HCT116 (cell line): ENCODE results near the gene GCNT2. TPM values are rescaled to one million over a fixed set of nuclear protein-coding genes. Genes with fewer than 3 reads are reported as not detected.

Experiments used
- ATAC-seq: fragments of 200-7000 bp; cut with Tn5 transposase; 2 replicates; pipeline ENCODE4 v1.9.1; 2020; ENCODE audit warnings: mild to moderate bottlenecking, moderate library complexity
- BruUV-seq: library from RNA; stranded (reverse); fragments of 400-500 nt; replicated peaks from 2 replicates; lab custom pipeline; 2021; lab: Mats Ljungman, UMichigan
- CTCF ChIA-PET: fragments of 300-600 bp; sonication (Branson Sonifier 250); formaldehyde crosslinking; loops from one replicate; lab custom pipeline; 2021; ENCODE audit warnings: antibody characterized with exemption; lab: Charles Lee
- POLR2A ChIA-PET: fragments of 300-600, 350-600 bp; sonication (Branson Sonifier 250); formaldehyde crosslinking; loops from one replicate; lab custom pipeline; 2021; ENCODE audit warnings: antibody characterized with exemption; lab: Charles Lee
- RAD21 ChIA-PET, 2 experiments: fragments of 300-600 bp; sonication (Branson Sonifier 250); formaldehyde crosslinking; loops; one replicate each; lab custom pipeline; 2023; ENCODE audit warnings: low total read pairs in 2 of 2; ENCODE audit not compliant: uncharacterized antibody in 2 of 2, unreplicated experiment in 2 of 2, low non-redundant PET in 1 of 2; lab: Charles Lee
- DNase-seq: peaks from one replicate; pipeline ENCODE4 v3.0.0-alpha.2; 2010; ENCODE audit warnings: low read depth, low spot score
- H2AFZ ChIP-seq: fragments of 200-600 bp; shearing (Covaris generic), sonication (generic); 2 replicates; pipeline ENCODE4 v1.6.1; 2017; ENCODE audit warnings: low read depth, mixed run types, mixed read lengths, antibody characterized with exemption, low read length; ENCODE audit not compliant: poor library complexity, severe bottlenecking
- H3K27ac ChIP-seq: 2 replicates; pipeline ENCODE4 v1.5.1; 2012; ENCODE audit warnings: low read depth, low read length
- H3K27me3 ChIP-seq: fragments of 200-600 bp; sonication (generic); 2 replicates; pipeline ENCODE4 v1.6.1; 2016; ENCODE audit warnings: mixed run types, low read length, mixed read lengths; ENCODE audit not compliant: insufficient read depth
- H3K36me3 ChIP-seq, 2 experiments: fragments of 200-500 bp in 1 of 2; fragments of 200-600 bp in 1 of 2; sonication (Bioruptor generic) in 1 of 2; sonication (generic) in 1 of 2; 2 replicates each; pipeline versions ENCODE4 v1.5.1 to v1.6.1; 2014 to 2016; ENCODE audit warnings: low read length in 2 of 2, inconsistent platforms in 1 of 2, mixed read lengths in 1 of 2, mixed run types in 1 of 2; ENCODE audit not compliant: insufficient read depth in 2 of 2, control insufficient read depth in 1 of 2
- H3K4me1 ChIP-seq, 2 experiments: fragments of 200-600 bp in 1 of 2; sonication (generic) in 1 of 2; 2 replicates each; pipeline versions ENCODE4 v1.5.1 to v1.6.1; 2012 to 2017; ENCODE audit warnings: low read length in 2 of 2, inconsistent platforms in 1 of 2, mild to moderate bottlenecking in 1 of 2, mixed read lengths in 1 of 2, mixed run types in 1 of 2, moderate library complexity in 1 of 2; ENCODE audit not compliant: insufficient read depth in 2 of 2, control insufficient read depth in 1 of 2
- H3K4me2 ChIP-seq: fragments of 200-600 bp; sonication (generic); 2 replicates; pipeline ENCODE4 v1.6.1; 2017; ENCODE audit warnings: mixed run types, low read length, mixed read lengths
- H3K4me3 ChIP-seq, 2 experiments: fragments of 200-600 bp in 1 of 2; sonication (generic) in 1 of 2; replicated peaks in 1 of 2; 2 replicates each; pipeline ENCODE4 v1.5.1; 2011 to 2016; ENCODE audit warnings: low read length in 2 of 2, control low read depth in 1 of 2, low read depth in 1 of 2, mild to moderate bottlenecking in 1 of 2, mixed read lengths in 1 of 2, mixed run types in 1 of 2
- H3K79me2 ChIP-seq: fragments of 200-600 bp; sonication (generic); 2 replicates; pipeline ENCODE4 v1.6.1; 2017; ENCODE audit warnings: mild to moderate bottlenecking, mixed run types, low read length, moderate library complexity, mixed read lengths; ENCODE audit not compliant: insufficient read depth
- H3K9ac ChIP-seq: fragments of 200-600 bp; sonication (generic); 2 replicates; pipeline ENCODE4 v1.6.1; 2016; ENCODE audit warnings: low read length, mixed read lengths
- H3K9me2 ChIP-seq: fragments of 200-600 bp; sonication (generic), shearing (Covaris generic); 2 replicates; pipeline ENCODE4 v1.6.1; 2017; ENCODE audit warnings: mixed run types, mild to moderate bottlenecking, moderate library complexity; ENCODE audit not compliant: insufficient read depth
- H3K9me3 ChIP-seq, 2 experiments: fragments of 200-500 bp in 1 of 2; fragments of 200-600 bp in 1 of 2; sonication (Bioruptor generic) in 1 of 2; sonication (generic) in 1 of 2; 2 replicates each; pipeline ENCODE4 v1.6.1; 2014 to 2017; ENCODE audit warnings: low read length in 2 of 2, mixed read lengths in 2 of 2, inconsistent platforms in 1 of 2, low read depth in 1 of 2, mild to moderate bottlenecking in 1 of 2, mixed run types in 1 of 2, moderate library complexity in 1 of 2; ENCODE audit not compliant: control insufficient read depth in 1 of 2, insufficient read depth in 1 of 2
- H4K20me1 ChIP-seq: fragments of 200-600 bp; sonication (generic), shearing (Covaris generic); 2 replicates; pipeline ENCODE4 v1.6.1; 2017; ENCODE audit warnings: mixed run types, mild to moderate bottlenecking, moderate library complexity; ENCODE audit not compliant: insufficient read depth
- CEBPB ChIP-seq: IDR thresholded peaks from 2 replicates; pipeline ENCODE4 v1.6.1; 2012; ENCODE audit warnings: low read depth
- EGR1 ChIP-seq: IDR thresholded peaks from 2 replicates; pipeline ENCODE4 v1.6.1; 2012; ENCODE audit warnings: low read depth
- EZH2 ChIP-seq: fragments of 200-600 bp; sonication (generic); IDR thresholded peaks from 2 replicates; pipeline ENCODE4 v1.6.1; 2017; ENCODE audit warnings: antibody characterized with exemption, mixed run types
- FOSL1 ChIP-seq: IDR thresholded peaks from 2 replicates; pipeline ENCODE4 v1.6.1; 2012; ENCODE audit warnings: low read depth
- JUND ChIP-seq: IDR thresholded peaks from 2 replicates; pipeline ENCODE4 v1.6.1; 2012
- POLR2A ChIP-seq: IDR thresholded peaks from 2 replicates; pipeline ENCODE4 v1.7.0; 2011; ENCODE audit warnings: borderline replicate concordance; ENCODE audit not compliant: insufficient read depth, insufficient read length; ENCODE audit errors: extremely low read depth
- POLR2AphosphoS5 ChIP-seq: IDR thresholded peaks from 2 replicates; pipeline ENCODE4 v1.6.1; 2011; ENCODE audit warnings: mild to moderate bottlenecking, low read depth, low read length, moderate library complexity
- RAD21 ChIP-seq: IDR thresholded peaks from 2 replicates; pipeline ENCODE4 v1.6.1; 2012; ENCODE audit warnings: low read depth, mild to moderate bottlenecking
- TCF7L2 ChIP-seq: IDR thresholded peaks from 2 replicates; pipeline ENCODE4 v1.7.0; 2011; ENCODE audit warnings: borderline replicate concordance, inconsistent platforms; ENCODE audit not compliant: insufficient read depth, insufficient read length; ENCODE audit errors: extremely low read depth
- YY1 ChIP-seq: IDR thresholded peaks from 2 replicates; pipeline ENCODE4 v1.6.1; 2011; ENCODE audit warnings: low read length, low read depth, moderate library complexity, mild to moderate bottlenecking; ENCODE audit not compliant: insufficient replicate concordance; ENCODE audit errors: extremely low read depth
- intact Hi-C: fragments of 100-400 bp; cut with micrococcal nuclease; formaldehyde crosslinking; loops from 2 replicates; pipeline ENCODE4 v1.10.0; 2022
- total RNA-seq: library from RNA; stranded (reverse); gene quantifications from one replicate; pipeline ENCODE4 v1.2.1, GENCODE V29; 2021; ENCODE audit not compliant: unreplicated experiment
- TF ChIP-seq, protein P1 (sequence below), 3 experiments: fragments of 200-600 bp in 1 of 3; sonication (generic) in 1 of 3; IDR thresholded peaks in 2 of 3; conservative IDR thresholded peaks in 1 of 3; 2 replicates each; pipeline ENCODE4 v1.5.1; 2012 to 2017; ENCODE audit warnings: low read depth in 2 of 3, low read length in 2 of 3, antibody characterized with exemption in 1 of 3, borderline replicate concordance in 1 of 3, control low read depth in 1 of 3, mild to moderate bottlenecking in 1 of 3, mixed read lengths in 1 of 3, mixed run types in 1 of 3, moderate library complexity in 1 of 3; ENCODE audit not compliant: insufficient read depth in 1 of 3
- TF ChIP-seq, protein P2 (sequence below): IDR thresholded peaks from 2 replicates; pipeline ENCODE4 v1.6.1; 2012; ENCODE audit warnings: low read depth

GCNT2 gene
- total RNA-seq, 1 experiment from 2014 or later: 0.74 TPM

DNA sequence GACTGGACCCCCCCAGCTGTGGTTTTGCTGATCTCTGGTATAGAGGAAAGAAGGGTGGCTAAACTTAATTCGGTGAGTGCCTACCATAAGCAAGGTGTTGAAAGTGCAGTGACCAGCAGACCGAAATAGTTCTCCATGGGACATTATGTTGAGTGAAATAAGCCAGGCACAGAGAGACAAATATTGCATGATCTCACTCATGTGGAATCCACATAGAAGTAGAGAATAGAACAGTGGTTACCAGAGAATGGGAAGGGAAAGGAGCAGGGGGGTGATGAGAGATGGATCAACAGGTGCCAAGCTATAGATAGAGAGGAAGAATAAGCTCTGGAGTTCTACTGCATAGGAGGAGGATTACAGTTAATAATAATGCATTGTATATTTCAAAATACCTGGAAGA, 9.7 kb upstream of the GCNT2 start (continued):
- TF ChIP-seq, protein P1, sequence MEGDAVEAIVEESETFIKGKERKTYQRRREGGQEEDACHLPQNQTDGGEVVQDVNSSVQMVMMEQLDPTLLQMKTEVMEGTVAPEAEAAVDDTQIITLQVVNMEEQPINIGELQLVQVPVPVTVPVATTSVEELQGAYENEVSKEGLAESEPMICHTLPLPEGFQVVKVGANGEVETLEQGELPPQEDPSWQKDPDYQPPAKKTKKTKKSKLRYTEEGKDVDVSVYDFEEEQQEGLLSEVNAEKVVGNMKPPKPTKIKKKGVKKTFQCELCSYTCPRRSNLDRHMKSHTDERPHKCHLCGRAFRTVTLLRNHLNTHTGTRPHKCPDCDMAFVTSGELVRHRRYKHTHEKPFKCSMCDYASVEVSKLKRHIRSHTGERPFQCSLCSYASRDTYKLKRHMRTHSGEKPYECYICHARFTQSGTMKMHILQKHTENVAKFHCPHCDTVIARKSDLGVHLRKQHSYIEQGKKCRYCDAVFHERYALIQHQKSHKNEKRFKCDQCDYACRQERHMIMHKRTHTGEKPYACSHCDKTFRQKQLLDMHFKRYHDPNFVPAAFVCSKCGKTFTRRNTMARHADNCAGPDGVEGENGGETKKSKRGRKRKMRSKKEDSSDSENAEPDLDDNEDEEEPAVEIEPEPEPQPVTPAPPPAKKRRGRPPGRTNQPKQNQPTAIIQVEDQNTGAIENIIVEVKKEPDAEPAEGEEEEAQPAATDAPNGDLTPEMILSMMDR (IDR thresholded peaks at IDR 0.05 in 2 of 3, conservative IDR thresholded peaks at IDR 0.05 in 1 of 3; ENCODE audit: borderline replicate concordance in 1 of 3, insufficient read depth in 1 of 3, low read depth in 2 of 3, low read length in 2 of 3): no peak
- TF ChIP-seq EGR1 (no peak), FOSL1 (no peak)

DNA sequence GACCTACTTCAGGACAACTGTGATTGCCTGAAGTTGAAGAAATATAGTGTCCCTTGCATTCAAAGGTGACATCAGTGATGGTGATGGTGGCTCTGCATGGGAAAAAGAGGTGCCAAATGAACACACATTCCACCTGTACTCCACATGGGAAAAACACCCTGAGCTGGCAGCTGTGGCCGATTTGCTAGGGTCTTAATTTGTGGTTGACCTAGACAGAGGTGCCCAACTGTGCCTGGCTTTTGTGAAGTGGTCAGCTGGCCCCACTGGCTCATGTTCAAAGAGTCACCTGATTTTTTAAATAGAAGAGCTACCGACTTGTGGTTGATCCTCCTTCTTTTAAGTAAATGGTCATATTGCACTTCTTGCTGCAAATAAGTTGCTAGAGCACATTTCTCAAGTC, 7.6 kb upstream of the GCNT2 start:
- no peak overlapping the region for H3K4me2 ChIP-seq
- ChIA-PET RAD21 (no interaction called here), POLR2A (no interaction called here), CTCF (no interaction called here)
- no peak overlapping the region for H2AFZ ChIP-seq
- TF ChIP-seq CEBPB (no peak), JUND (no peak), YY1 (no peak), POLR2A (no peak), EZH2 (no peak), TCF7L2 (no peak), RAD21 (no peak), FOSL1 (no peak), POLR2AphosphoS5 (no peak)
- TF ChIP-seq, protein P2, sequence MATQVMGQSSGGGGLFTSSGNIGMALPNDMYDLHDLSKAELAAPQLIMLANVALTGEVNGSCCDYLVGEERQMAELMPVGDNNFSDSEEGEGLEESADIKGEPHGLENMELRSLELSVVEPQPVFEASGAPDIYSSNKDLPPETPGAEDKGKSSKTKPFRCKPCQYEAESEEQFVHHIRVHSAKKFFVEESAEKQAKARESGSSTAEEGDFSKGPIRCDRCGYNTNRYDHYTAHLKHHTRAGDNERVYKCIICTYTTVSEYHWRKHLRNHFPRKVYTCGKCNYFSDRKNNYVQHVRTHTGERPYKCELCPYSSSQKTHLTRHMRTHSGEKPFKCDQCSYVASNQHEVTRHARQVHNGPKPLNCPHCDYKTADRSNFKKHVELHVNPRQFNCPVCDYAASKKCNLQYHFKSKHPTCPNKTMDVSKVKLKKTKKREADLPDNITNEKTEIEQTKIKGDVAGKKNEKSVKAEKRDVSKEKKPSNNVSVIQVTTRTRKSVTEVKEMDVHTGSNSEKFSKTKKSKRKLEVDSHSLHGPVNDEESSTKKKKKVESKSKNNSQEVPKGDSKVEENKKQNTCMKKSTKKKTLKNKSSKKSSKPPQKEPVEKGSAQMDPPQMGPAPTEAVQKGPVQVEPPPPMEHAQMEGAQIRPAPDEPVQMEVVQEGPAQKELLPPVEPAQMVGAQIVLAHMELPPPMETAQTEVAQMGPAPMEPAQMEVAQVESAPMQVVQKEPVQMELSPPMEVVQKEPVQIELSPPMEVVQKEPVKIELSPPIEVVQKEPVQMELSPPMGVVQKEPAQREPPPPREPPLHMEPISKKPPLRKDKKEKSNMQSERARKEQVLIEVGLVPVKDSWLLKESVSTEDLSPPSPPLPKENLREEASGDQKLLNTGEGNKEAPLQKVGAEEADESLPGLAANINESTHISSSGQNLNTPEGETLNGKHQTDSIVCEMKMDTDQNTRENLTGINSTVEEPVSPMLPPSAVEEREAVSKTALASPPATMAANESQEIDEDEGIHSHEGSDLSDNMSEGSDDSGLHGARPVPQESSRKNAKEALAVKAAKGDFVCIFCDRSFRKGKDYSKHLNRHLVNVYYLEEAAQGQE: no peak
- no peak overlapping the region for H3K9ac ChIP-seq
- no peak for DNase-seq
- H3K27me3 ChIP-seq: no peaks in the 10 kb centered on the region
- no peaks in the 10 kb centered on the region for H4K20me1 ChIP-seq
- intact Hi-C loops: no loop called here
- no peak for ATAC-seq
- H3K36me3 ChIP-seq: no peaks in the 10 kb centered on the region
- H3K79me2 ChIP-seq: no peaks in the 10 kb centered on the region
- no peaks in the 10 kb centered on the region; a peak in 1 of 4 replicates for H3K4me1 ChIP-seq
- no peak overlapping the region for H3K4me3 ChIP-seq
- BruUV-seq: no TSS peak
- H3K27ac ChIP-seq: no peak overlapping the region
- no peaks in the 10 kb centered on the region for H3K9me2 ChIP-seq
- H3K9me3 ChIP-seq: no peaks in the 10 kb centered on the region
